OCI-LY3 (cell line): Measurements from ENCODE around the gene TAGLN2.

Experiments
- EZH2phosphoT487 ChIP-seq: fragments of 200-600 bp; shearing (Covaris generic); IDR thresholded peaks from 2 replicates; pipeline ENCODE4 v1.6.1; 2018; ENCODE audit warnings: antibody characterized with exemption, mixed run types, low read depth
- TF ChIP-seq, protein P1 (sequence below): fragments of 200-600, 300-600 bp; sonication (generic); IDR thresholded peaks from 2 replicates; pipeline ENCODE4 v1.5.1; 2014; ENCODE audit warnings: antibody characterized with exemption, low read length, low read depth

DNA sequence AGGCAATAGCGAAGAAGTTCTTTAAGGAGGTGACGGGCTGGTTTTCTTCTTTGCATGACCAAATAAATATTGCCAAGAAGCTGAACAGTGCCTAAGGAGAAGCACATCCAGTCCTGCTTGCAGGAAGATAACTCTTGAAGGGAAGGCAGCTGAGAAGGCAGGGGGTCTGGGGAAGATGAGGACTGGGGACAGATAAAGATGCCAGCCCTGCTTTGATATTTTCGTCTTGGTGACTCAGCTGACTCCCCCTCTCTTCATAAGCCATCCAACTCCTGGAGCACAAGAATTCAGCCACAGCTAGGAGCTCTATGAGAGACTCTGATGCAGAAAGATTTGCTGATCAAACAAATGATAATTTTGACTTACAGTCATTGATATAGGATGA lies 28.8 kb downstream of the TAGLN2 start:
- TF ChIP-seq, protein P1, sequence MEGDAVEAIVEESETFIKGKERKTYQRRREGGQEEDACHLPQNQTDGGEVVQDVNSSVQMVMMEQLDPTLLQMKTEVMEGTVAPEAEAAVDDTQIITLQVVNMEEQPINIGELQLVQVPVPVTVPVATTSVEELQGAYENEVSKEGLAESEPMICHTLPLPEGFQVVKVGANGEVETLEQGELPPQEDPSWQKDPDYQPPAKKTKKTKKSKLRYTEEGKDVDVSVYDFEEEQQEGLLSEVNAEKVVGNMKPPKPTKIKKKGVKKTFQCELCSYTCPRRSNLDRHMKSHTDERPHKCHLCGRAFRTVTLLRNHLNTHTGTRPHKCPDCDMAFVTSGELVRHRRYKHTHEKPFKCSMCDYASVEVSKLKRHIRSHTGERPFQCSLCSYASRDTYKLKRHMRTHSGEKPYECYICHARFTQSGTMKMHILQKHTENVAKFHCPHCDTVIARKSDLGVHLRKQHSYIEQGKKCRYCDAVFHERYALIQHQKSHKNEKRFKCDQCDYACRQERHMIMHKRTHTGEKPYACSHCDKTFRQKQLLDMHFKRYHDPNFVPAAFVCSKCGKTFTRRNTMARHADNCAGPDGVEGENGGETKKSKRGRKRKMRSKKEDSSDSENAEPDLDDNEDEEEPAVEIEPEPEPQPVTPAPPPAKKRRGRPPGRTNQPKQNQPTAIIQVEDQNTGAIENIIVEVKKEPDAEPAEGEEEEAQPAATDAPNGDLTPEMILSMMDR: no peak
- no peak for TF ChIP-seq EZH2phosphoT487
